Parathyroid adenoma (tissue), 2 donors: ENCODE results near the gene CAPSL.

Source experiments
- H2AFZ ChIP-seq: fragments of 300-600 bp; sonication (generic); one replicate; pipeline ENCODE4 v1.7.0; 2017; ENCODE audit warnings: antibody characterized with exemption, mild to moderate bottlenecking
- H3K27ac ChIP-seq: fragments of 300-600 bp; sonication (generic); one replicate; pipeline ENCODE4 v1.7.0; 2017
- H3K27me3 ChIP-seq: fragments of 300-600 bp; sonication (generic); one replicate; pipeline ENCODE4 v1.7.0; 2017; ENCODE audit warnings: low read length; ENCODE audit not compliant: control insufficient read depth, insufficient read depth
- H3K36me3 ChIP-seq: fragments of 300-600 bp; sonication (generic); one replicate; pipeline ENCODE4 v1.7.0; 2017; ENCODE audit warnings: low read length; ENCODE audit not compliant: control insufficient read depth, insufficient read depth
- H3K4me1 ChIP-seq: fragments of 300-600 bp; sonication (generic); one replicate; pipeline ENCODE4 v1.7.0; 2017; ENCODE audit warnings: control low read depth
- H3K4me2 ChIP-seq: fragments of 300-600 bp; sonication (generic); one replicate; pipeline ENCODE4 v1.7.0; 2017; ENCODE audit warnings: low read length
- H3K4me3 ChIP-seq: fragments of 300-600 bp; sonication (generic); one replicate; pipeline ENCODE4 v1.7.0; 2017; ENCODE audit warnings: low read depth, low read length
- H3K79me2 ChIP-seq: fragments of 300-600 bp; sonication (generic); one replicate; pipeline ENCODE4 v1.7.0; 2017; ENCODE audit warnings: control low read depth
- H3K9ac ChIP-seq: fragments of 300-600 bp; sonication (generic); one replicate; pipeline ENCODE4 v1.7.0; 2017; ENCODE audit warnings: mild to moderate bottlenecking
- H3K9me3 ChIP-seq: fragments of 300-600 bp; sonication (generic); one replicate; pipeline ENCODE4 v1.7.0; 2017; ENCODE audit warnings: low read length; ENCODE audit not compliant: control insufficient read depth
- CTCF ChIP-seq: fragments of 300-600 bp; sonication (generic); IDR thresholded peaks from one replicate; pipeline ENCODE4 v1.7.0; 2017; ENCODE audit warnings: antibody characterized with exemption, mild to moderate bottlenecking
- donor health status: primary hyperparathyroidism.

The CAPSL gene

GRCh38 chr5:35879649-35880048 is 58.8 kb downstream of the CAPSL start:
- Histone ChIP-seq H3K36me3 (no peaks in the 10 kb centered on the region), H2AFZ (no peak overlapping the region), H3K79me2 (no peaks in the 10 kb centered on the region), H3K4me1 (no peaks in the 10 kb centered on the region), H3K9ac (no peak overlapping the region), H3K4me2 (no peak overlapping the region), H3K4me3 (no peak overlapping the region), H3K9me3 (no peaks in the 10 kb centered on the region), H3K27me3 (no peaks in the 10 kb centered on the region), H3K27ac (no peak overlapping the region)
- no peak for TF ChIP-seq CTCF

GRCh38 chr5:35879096-35879495 is 59.3 kb downstream of the CAPSL start:
- no peaks in the 10 kb centered on the region for H3K4me1 ChIP-seq
- no peak overlapping the region for H3K9ac ChIP-seq
- no peak overlapping the region for H3K4me2 ChIP-seq
- H3K36me3 ChIP-seq: no peaks in the 10 kb centered on the region
- no peaks in the 10 kb centered on the region for H3K79me2 ChIP-seq
- H3K27ac ChIP-seq: no peak overlapping the region
- H2AFZ ChIP-seq: no peak overlapping the region
- no peak overlapping the region for H3K4me3 ChIP-seq
- no peaks in the 10 kb centered on the region for H3K9me3 ChIP-seq
- no peaks in the 10 kb centered on the region for H3K27me3 ChIP-seq
- no peak for TF ChIP-seq CTCF

GRCh38 chr5:35878079-35878478 is 60.3 kb downstream of the CAPSL start:
- TF ChIP-seq CTCF: no peak

GRCh38 chr5:35877655-35878054 is 60.8 kb downstream of the CAPSL start:
- Histone ChIP-seq H3K36me3 (no peaks in the 10 kb centered on the region), H3K4me3 (no peak overlapping the region), H3K79me2 (no peaks in the 10 kb centered on the region), H3K27me3 (no peaks in the 10 kb centered on the region), H3K4me2 (no peak overlapping the region), H3K9ac (no peak overlapping the region), H3K27ac (no peak overlapping the region), H3K9me3 (no peaks in the 10 kb centered on the region), H3K4me1 (no peaks in the 10 kb centered on the region), H2AFZ (no peak overlapping the region)
- no peak for TF ChIP-seq CTCF

More at GRCh38 chr5:35878079-35878478, 60.3 kb downstream of the CAPSL start:
- Histone ChIP-seq H3K79me2 (no peaks in the 10 kb centered on the region), H3K4me3 (no peak overlapping the region), H3K27ac (no peak overlapping the region), H3K9ac (no peak overlapping the region), H3K9me3 (no peaks in the 10 kb centered on the region), H3K27me3 (no peaks in the 10 kb centered on the region), H3K4me1 (no peaks in the 10 kb centered on the region), H3K36me3 (no peaks in the 10 kb centered on the region), H3K4me2 (no peak overlapping the region), H2AFZ (no peak overlapping the region)

GRCh38 chr5:35876922-35877321 is 61.5 kb downstream of the CAPSL start:
- Histone ChIP-seq H3K36me3 (no peaks in the 10 kb centered on the region), H3K9me3 (no peaks in the 10 kb centered on the region), H3K4me1 (no peaks in the 10 kb centered on the region), H3K4me2 (no peak overlapping the region), H3K4me3 (no peak overlapping the region), H3K9ac (no peak overlapping the region), H3K27ac (no peak overlapping the region), H3K79me2 (no peaks in the 10 kb centered on the region), H2AFZ (no peak overlapping the region), H3K27me3 (no peaks in the 10 kb centered on the region)
- TF ChIP-seq CTCF: no peak
